SJCRH30 (cell line): ENCODE measurements around the gene ME3. TPM values are rescaled to one million over a fixed set of nuclear protein-coding genes. Genes with fewer than 3 reads are reported as not detected.
"Not testable (repeated sequence)": the region's sequence is repeated elsewhere in the genome, so short reads cannot be mapped to it uniquely, and the experiment has no call there.

Source experiments
- DNase-seq, 2 experiments: peaks; one replicate each; pipeline ENCODE4 v3.0.0-alpha.2; 2015 to 2020
- H3K27ac ChIP-seq: fragments of 250-450 bp; sonication (Bioruptor Pico); 2 replicates; pipeline ENCODE4 v1.5.1; 2020; ENCODE audit warnings: mild to moderate bottlenecking, moderate library complexity
- H3K27me3 ChIP-seq: fragments of 250-450 bp; sonication (Bioruptor Pico); 2 replicates; pipeline ENCODE4 v1.5.1; 2020; ENCODE audit warnings: mild to moderate bottlenecking, moderate library complexity
- H3K36me3 ChIP-seq: fragments of 250-450 bp; sonication (Bioruptor Pico); 2 replicates; pipeline ENCODE4 v1.5.1; 2020; ENCODE audit warnings: mild to moderate bottlenecking, moderate library complexity
- H3K4me1 ChIP-seq: fragments of 250-450 bp; sonication (Bioruptor Pico); 2 replicates; pipeline ENCODE4 v1.5.1; 2020; ENCODE audit warnings: mild to moderate bottlenecking, moderate library complexity
- H3K4me3 ChIP-seq: fragments of 250-450 bp; sonication (Bioruptor Pico); 2 replicates; pipeline ENCODE4 v1.5.1; 2020; ENCODE audit warnings: mild to moderate bottlenecking, moderate library complexity
- H3K9me3 ChIP-seq: fragments of 250-450 bp; sonication (Bioruptor Pico); replicated peaks from 2 replicates; pipeline ENCODE4 v1.5.1; 2020; ENCODE audit warnings: mild to moderate bottlenecking, moderate library complexity
- total RNA-seq: library from RNA; depleted of rRNA; stranded (reverse); fragments of >200 nt; shearing (Covaris generic); gene quantifications from 2 replicates; pipeline ENCODE4 v1.2.3, GENCODE V29; 2014

ME3 gene
- total RNA-seq, 1 experiment from 2014 or later, result not detected

DNA sequence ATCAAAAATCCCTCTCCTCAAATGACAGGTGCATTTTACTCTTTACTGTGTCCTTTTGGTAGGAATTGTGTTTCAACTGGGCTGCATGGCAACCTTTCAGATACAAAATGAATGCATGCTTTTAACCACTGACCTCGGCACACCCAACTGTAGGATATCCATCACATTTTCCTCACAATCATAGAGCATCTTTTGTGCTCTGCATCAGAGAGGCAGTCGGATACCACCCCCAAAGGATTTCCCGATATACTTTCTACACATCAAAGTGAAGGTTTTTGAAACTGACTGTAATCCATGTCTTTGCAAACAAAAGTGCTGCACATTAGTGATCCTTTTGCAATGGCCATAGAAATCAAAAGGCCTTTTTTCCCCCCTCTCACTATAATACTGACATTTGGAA is 9.1 kb downstream of the ME3 start:
- Histone ChIP-seq H3K4me1 (no peaks in the 10 kb centered on the region), H3K9me3 (no peaks in the 10 kb centered on the region), H3K27me3 (peaks cover 5% of the 10 kb centered on the region), H3K36me3 (no peaks in the 10 kb centered on the region), H3K27ac (no peak overlapping the region), H3K4me3 (no peak overlapping the region)
- no peak for DNase-seq

GRCh38 chr11:86660736-86661135 is 11.7 kb downstream of the ME3 start:
- H3K4me3 ChIP-seq, result no peak overlapping the region
- no peak for DNase-seq
- H3K27ac ChIP-seq, result no peak overlapping the region
- no peaks in the 10 kb centered on the region for H3K4me1 ChIP-seq
- H3K9me3 ChIP-seq, result no peaks in the 10 kb centered on the region
- H3K27me3 ChIP-seq, result 0 out of 2 replicates have a peak, but pooled peaks cover 3% of the 10 kb centered on the region
- no peaks in the 10 kb centered on the region for H3K36me3 ChIP-seq

- Histone ChIP-seq H3K4me3 (no peak overlapping the region), H3K4me1 (no peaks in the 10 kb centered on the region), H3K9me3 (no peaks in the 10 kb centered on the region), H3K36me3 (no peaks in the 10 kb centered on the region), H3K27ac (no peak overlapping the region), H3K27me3 (0 out of 2 replicates have a peak, but pooled peaks cover 3% of the 10 kb centered on the region)
- DNase-seq, result no peak
Observed at GRCh38 chr11:86660088-86660487, 12.3 kb downstream of the ME3 start.

- Histone ChIP-seq H3K27ac (no peak overlapping the region), H3K9me3 (no peaks in the 10 kb centered on the region), H3K4me1 (no peaks in the 10 kb centered on the region), H3K36me3 (no peaks in the 10 kb centered on the region), H3K4me3 (no peak overlapping the region), H3K27me3 (no peaks in the 10 kb centered on the region)
- no peak for DNase-seq
Observed at GRCh38 chr11:86658534-86658933, 13.9 kb downstream of the ME3 start.

DNA sequence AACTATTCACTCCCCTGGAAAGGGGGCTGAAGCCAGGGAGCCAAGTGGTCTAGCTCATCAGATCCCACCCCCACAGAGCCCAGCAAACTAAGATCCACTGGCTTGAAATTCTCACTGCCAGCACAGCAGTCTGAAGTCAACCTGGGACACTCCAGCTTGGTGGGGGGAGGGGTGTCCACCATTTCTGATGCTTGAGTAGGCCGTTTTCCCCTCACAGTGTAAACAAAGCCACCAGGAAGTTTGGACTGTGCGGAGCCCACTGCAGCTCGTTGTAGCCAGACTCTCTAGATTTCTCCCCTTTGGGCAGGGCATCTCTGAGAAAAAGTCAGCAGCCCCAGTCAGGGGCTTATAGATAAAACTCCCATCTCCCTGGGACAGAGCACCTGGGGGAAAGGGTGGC is 27.2 kb downstream of the ME3 start:
- not testable (repeated sequence) for H3K27me3 ChIP-seq, H3K9me3 ChIP-seq, H3K27ac ChIP-seq, DNase-seq, H3K4me1 ChIP-seq, H3K4me3 ChIP-seq, H3K36me3 ChIP-seq

DNA sequence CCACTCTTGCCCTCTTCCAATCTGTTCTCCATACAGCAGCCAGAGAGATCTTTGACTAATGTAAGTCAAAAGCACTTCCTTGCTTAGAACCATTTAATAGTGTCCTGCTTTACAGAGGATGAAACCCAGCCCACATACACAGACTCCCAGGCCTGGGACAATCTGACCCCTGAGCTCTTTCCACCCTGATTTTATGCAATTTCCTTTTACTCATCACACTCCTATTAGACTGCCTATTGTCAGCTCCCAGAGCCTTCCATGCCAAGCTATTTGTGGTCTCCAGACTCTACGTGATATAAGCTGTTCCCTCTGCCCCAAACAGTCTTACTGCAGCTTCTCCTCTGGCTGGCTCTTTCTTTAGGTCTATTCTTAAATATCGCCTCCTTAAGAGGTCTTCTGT is 28.1 kb downstream of the ME3 start:
- Histone ChIP-seq H3K27ac (no peak overlapping the region), H3K36me3 (no peaks in the 10 kb centered on the region), H3K4me1 (no peaks in the 10 kb centered on the region), H3K27me3 (no peaks in the 10 kb centered on the region), H3K4me3 (no peak overlapping the region), H3K9me3 (no peaks in the 10 kb centered on the region)
- no peak for DNase-seq

DNA sequence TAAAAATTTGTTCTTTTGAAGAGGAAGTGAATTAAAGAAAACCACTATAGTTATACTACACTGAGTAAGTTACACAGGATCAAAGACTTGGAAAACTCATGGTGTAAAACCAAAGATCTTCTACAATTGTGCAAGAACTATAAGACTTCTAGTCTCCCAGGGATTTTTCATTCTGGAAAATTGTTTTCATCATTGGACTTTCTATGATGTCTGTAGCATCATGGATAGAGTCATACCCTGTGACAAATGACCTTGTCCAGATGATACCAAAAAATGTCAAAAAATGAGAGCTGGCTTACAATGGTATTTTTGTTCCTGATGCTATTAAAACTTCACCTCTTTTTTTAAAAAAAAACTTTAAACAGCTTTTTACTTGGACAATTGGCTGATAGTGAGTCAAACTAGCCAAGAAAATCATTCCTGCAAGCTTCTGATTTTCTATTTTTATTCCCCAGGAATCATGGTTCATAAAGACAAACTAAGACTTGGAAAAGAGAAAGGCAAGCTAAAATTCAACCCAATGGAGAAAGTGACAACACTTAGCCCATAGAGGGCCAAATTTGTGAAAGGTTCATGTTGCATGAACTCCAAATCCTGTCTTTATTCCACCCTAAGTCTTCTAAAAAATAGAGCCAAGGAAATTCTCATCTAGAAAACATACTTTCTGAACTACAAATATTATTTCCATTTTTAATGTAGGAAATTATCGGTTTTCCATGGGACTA is 30.7 kb downstream of the ME3 start:
- H3K27ac ChIP-seq, result no peak overlapping the region

DNA sequence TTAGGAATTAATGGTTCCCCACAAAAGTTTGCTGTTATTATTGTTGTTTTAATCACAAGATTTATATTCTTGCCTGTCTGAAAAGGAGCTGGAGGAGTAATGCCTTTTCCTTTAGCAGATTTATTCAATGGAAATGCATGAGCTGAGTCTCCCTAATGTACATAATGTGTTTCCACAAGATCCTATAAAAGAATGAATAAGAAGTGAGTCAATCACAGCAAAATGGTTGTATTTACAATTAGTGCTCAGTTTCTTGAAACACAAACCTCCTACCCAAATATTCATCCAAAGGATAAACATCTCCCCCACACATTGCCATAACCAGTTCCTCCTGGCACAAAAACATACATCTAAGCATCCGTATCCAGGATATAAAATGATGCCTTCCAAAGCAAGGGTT is 33.3 kb downstream of the ME3 start:
- no peak overlapping the region for H3K4me3 ChIP-seq
- 0 out of 2 replicates have a peak, but pooled peaks cover 3% of the 10 kb centered on the region for H3K9me3 ChIP-seq
- peaks cover 2% of the 10 kb centered on the region; the same call in 1 of the 2 replicates for H3K4me1 ChIP-seq
- DNase-seq, result no peak
- H3K27ac ChIP-seq, result no peak overlapping the region
- H3K36me3 ChIP-seq, result no peaks in the 10 kb centered on the region
- H3K27me3 ChIP-seq, result no peaks in the 10 kb centered on the region

More for the DNA sequence above, 30.7 kb downstream of the ME3 start:
- no peaks in the 10 kb centered on the region for H3K36me3 ChIP-seq
- no peaks in the 10 kb centered on the region for H3K27me3 ChIP-seq
- no peak for DNase-seq
- peaks cover under 1% of the 10 kb centered on the region; the same call in 1 of the 2 replicates for H3K4me1 ChIP-seq
- no peak overlapping the region for H3K4me3 ChIP-seq
- no peaks in the 10 kb centered on the region for H3K9me3 ChIP-seq

DNA sequence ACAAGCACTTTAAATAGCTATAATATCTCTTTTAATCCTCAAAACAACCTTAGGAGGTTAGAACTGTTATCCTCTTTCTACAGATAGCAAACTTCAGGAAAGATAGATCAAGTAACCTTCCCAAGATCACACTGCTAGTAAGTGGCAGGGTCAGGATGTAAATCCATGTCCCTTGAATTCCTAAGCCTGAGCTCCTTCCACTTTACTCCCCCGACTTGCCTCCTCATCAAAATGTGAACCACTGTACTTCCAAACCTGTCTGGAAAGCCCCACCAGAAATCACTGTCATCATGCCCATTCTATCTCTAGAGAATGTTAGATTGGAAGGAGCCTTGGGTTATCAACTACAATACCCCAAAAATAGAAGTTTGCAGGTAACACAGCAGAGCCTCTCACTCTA is 33.7 kb downstream of the ME3 start:
- no peak overlapping the region for H3K27ac ChIP-seq
- H3K36me3 ChIP-seq, result no peaks in the 10 kb centered on the region
- no peak overlapping the region for H3K4me3 ChIP-seq
- DNase-seq, result no peak
- peaks cover 2% of the 10 kb centered on the region; the same call in 1 of the 2 replicates for H3K4me1 ChIP-seq
- no peaks in the 10 kb centered on the region for H3K27me3 ChIP-seq
- H3K9me3 ChIP-seq, result 0 out of 2 replicates have a peak, but pooled peaks cover 3% of the 10 kb centered on the region

- no peaks in the 10 kb centered on the region for H3K36me3 ChIP-seq
- H3K4me1 ChIP-seq, result peaks cover 6% of the 10 kb centered on the region; the same call in 1 of the 2 replicates
- H3K27ac ChIP-seq, result no peak overlapping the region
- no peaks in the 10 kb centered on the region for H3K27me3 ChIP-seq
- H3K9me3 ChIP-seq, result 0 out of 2 replicates have a peak, but pooled peaks cover 3% of the 10 kb centered on the region
- DNase-seq, result no peak
- no peak overlapping the region for H3K4me3 ChIP-seq
Observed at GRCh38 chr11:86637988-86638387, 34.4 kb downstream of the ME3 start.

GRCh38 chr11:86636275-86636674 is 36.1 kb downstream of the ME3 start:
- Histone ChIP-seq H3K9me3 (0 out of 2 replicates have a peak, but pooled peaks cover 3% of the 10 kb centered on the region), H3K4me3 (no peak overlapping the region), H3K27ac (no peak overlapping the region), H3K27me3 (no peaks in the 10 kb centered on the region), H3K4me1 (peaks cover 10% of the 10 kb centered on the region; the same call in 1 of the 2 replicates), H3K36me3 (no peaks in the 10 kb centered on the region)
- DNase-seq, result no peak

DNA sequence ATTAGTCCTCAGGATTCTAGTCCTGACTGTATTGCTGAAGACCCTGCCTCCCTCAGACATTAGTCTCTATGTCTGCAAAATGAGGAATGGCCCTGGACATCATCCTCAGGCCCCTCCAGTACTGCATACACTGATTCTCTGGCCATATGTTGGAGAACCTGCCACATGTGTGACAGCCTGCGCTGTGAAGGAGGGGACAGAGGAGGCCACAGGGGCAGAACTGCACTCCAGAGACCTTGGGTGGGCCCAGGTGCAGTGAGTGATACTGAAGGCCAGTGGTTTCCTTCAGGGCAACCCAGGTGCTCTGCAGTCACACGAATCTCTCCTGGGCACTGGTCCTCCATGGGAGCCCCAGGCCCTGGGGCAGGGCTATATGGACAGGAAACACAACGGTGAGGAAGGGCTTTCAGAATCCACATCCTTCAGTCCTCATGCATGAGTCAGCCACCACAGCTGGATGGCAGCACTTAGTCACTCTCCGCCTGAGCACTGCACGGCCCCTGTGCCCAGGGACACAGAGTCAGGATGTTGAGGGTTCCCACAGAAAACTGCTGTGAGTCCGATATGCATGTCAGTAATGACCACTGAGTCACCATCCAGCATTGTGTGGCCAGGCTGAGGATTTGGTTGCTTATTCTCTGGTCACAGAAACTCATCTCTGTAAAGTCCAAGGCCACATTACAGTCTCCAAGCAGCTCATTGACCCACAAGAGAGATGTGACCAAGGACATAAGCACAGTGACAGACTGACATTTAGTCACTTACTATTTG is 39.7 kb downstream of the ME3 start:
- no peak overlapping the region for H3K4me3 ChIP-seq
- 0 out of 2 replicates have a peak, but pooled peaks cover 3% of the 10 kb centered on the region for H3K9me3 ChIP-seq
- no peaks in the 10 kb centered on the region for H3K36me3 ChIP-seq
- DNase-seq, result peak; percentile 80 to 81
- H3K27me3 ChIP-seq, result no peaks in the 10 kb centered on the region
- H3K27ac ChIP-seq, result 0 out of 2 replicates have a peak overlapping the region, but pooled peaks have one; percentile 16
- H3K4me1 ChIP-seq, result peaks cover 10% of the 10 kb centered on the region; the same call in 1 of the 2 replicates

DNA sequence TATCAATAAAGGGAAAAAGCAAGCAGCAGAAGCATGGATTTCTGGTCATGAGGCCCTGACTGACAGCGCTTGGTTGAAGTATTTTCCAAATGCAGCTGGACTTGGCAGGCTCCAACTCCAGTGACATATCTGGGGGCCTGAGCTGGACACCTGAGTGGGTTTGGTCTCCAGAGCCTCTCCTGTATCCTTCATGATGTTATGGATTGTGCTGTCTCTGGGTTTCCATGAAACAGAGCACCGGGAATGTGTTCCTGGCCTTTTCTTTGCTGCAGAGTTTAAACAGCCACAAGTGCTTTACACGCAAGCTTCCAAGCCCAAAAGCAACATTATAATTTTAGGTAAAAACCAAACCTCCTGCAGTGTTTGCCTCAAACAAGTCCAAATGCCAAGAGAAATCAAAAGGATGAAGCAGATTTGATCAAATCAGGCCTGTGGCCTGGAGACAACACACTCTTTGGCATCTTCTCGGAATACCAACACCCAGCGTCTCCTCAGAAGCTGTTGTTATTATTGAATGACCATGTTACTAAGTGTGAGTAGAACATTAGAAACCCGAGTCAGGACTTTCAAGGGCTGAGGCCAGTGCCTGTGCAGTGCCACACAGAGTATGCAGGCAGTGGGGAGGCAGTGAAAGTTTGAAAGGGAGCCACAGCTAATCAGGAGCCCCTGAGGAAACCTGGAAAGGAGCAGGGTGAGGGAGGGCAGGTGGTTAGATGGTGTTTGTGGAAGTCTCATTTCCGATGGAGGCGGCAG is 42.0 kb downstream of the ME3 start:
- no peaks in the 10 kb centered on the region for H3K36me3 ChIP-seq
- no peaks in the 10 kb centered on the region for H3K27me3 ChIP-seq
- no peak overlapping the region for H3K27ac ChIP-seq
- H3K4me1 ChIP-seq, result peaks cover 8% of the 10 kb centered on the region; the same call in 1 of the 2 replicates
- 0 out of 2 replicates have a peak, but pooled peaks cover under 1% of the 10 kb centered on the region for H3K9me3 ChIP-seq
- DNase-seq, result no peak
- no peak overlapping the region for H3K4me3 ChIP-seq

- Histone ChIP-seq H3K4me1 (peaks cover 8% of the 10 kb centered on the region; the same call in 1 of the 2 replicates), H3K9me3 (no peaks in the 10 kb centered on the region), H3K27ac (no peak overlapping the region), H3K4me3 (no peak overlapping the region), H3K27me3 (no peaks in the 10 kb centered on the region), H3K36me3 (no peaks in the 10 kb centered on the region)
- no peak for DNase-seq
Observed at GRCh38 chr11:86629045-86629706, 43.2 kb downstream of the ME3 start.
